BE2C (cell line): ENCODE measurements around the gene HEXD.

ENCODE experiments used
- DNase-seq: peaks from one replicate; pipeline ENCODE4 v3.0.0-alpha.2; 2020
- H3K27me3 ChIP-seq: fragments of 250-450 bp; sonication (Bioruptor Pico); 2 replicates; pipeline ENCODE4 v1.5.1; 2020; ENCODE audit warnings: mild to moderate bottlenecking
- H3K36me3 ChIP-seq: fragments of 250-450 bp; sonication (Bioruptor Pico); 2 replicates; pipeline ENCODE4 v1.5.1; 2020; ENCODE audit warnings: mild to moderate bottlenecking
- H3K4me1 ChIP-seq: fragments of 250-450 bp; sonication (Bioruptor Pico); 2 replicates; pipeline ENCODE4 v1.5.1; 2020
- H3K4me3 ChIP-seq: 2 replicates; pipeline ENCODE4 v1.5.1; 2011; ENCODE audit warnings: low read depth, low read length
- H3K9me3 ChIP-seq: fragments of 250-450 bp; sonication (Bioruptor Pico); 2 replicates; pipeline ENCODE4 v1.5.1; 2020
- CTCF ChIP-seq: IDR thresholded peaks from 2 replicates; pipeline ENCODE4 v1.5.1; 2012; ENCODE audit warnings: mild to moderate bottlenecking, low read depth, low read length

Gene HEXD

GRCh38 chr17:82464567-82464929 lies 46.4 kb downstream of the HEXD start:
- no peaks in the 10 kb centered on the region for H3K9me3 ChIP-seq
- no peaks in the 10 kb centered on the region for H3K4me1 ChIP-seq
- DNase-seq = no peak
- H3K36me3 ChIP-seq = peaks cover 54% of the 10 kb centered on the region
- H3K4me3 ChIP-seq = no peak overlapping the region
- TF ChIP-seq CTCF = no peak
- no peaks in the 10 kb centered on the region for H3K27me3 ChIP-seq

DNA sequence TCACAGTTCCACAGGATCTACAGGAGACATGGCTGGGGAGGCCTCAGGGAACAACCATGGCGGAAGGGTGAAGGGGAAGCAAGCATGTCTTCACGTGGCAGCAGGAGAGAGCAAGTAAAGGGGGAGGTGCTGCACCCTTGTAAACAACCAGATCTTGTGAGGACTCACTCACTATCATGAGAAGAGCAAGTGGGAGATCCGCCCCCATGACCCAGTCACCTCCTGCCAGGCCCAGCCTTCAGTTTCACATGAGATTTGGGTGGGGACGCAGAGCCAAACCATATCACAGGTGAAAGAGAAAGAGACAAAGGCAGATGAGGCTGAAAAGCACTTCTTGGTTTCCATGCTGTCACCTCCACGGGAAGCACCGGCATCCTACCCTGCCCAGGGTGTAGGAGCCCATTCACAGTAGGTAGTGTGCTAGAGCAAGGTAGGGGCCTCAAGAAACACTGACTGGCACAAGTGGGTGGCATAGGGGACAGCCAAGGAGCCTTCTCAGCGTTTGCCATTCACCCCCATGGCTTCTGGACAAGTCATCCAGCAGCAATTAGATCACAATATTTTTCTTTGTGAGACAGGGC lies 47.0 kb downstream of the HEXD start:
- DNase-seq = no peak
- peaks cover 57% of the 10 kb centered on the region for H3K36me3 ChIP-seq
- no peaks in the 10 kb centered on the region for H3K9me3 ChIP-seq
- no peak for TF ChIP-seq CTCF
- H3K4me3 ChIP-seq = no peak overlapping the region
- H3K4me1 ChIP-seq = no peaks in the 10 kb centered on the region
- no peaks in the 10 kb centered on the region for H3K27me3 ChIP-seq

GRCh38 chr17:82468692-82469091 lies 50.5 kb downstream of the HEXD start:
- no peaks in the 10 kb centered on the region for H3K4me1 ChIP-seq
- H3K36me3 ChIP-seq = peaks cover 60% of the 10 kb centered on the region
- no peaks in the 10 kb centered on the region for H3K9me3 ChIP-seq
- no peak for DNase-seq
- no peak for TF ChIP-seq CTCF
- no peaks in the 10 kb centered on the region for H3K27me3 ChIP-seq
- no peak overlapping the region for H3K4me3 ChIP-seq

- Histone ChIP-seq H3K9me3 (no peaks in the 10 kb centered on the region), H3K27me3 (no peaks in the 10 kb centered on the region), H3K4me1 (no peaks in the 10 kb centered on the region), H3K4me3 (no peak overlapping the region), H3K36me3 (peaks cover 50% of the 10 kb centered on the region)
- TF ChIP-seq CTCF = no peak
- DNase-seq = no peak
Observed at GRCh38 chr17:82470065-82470464, 51.9 kb downstream of the HEXD start.

DNA sequence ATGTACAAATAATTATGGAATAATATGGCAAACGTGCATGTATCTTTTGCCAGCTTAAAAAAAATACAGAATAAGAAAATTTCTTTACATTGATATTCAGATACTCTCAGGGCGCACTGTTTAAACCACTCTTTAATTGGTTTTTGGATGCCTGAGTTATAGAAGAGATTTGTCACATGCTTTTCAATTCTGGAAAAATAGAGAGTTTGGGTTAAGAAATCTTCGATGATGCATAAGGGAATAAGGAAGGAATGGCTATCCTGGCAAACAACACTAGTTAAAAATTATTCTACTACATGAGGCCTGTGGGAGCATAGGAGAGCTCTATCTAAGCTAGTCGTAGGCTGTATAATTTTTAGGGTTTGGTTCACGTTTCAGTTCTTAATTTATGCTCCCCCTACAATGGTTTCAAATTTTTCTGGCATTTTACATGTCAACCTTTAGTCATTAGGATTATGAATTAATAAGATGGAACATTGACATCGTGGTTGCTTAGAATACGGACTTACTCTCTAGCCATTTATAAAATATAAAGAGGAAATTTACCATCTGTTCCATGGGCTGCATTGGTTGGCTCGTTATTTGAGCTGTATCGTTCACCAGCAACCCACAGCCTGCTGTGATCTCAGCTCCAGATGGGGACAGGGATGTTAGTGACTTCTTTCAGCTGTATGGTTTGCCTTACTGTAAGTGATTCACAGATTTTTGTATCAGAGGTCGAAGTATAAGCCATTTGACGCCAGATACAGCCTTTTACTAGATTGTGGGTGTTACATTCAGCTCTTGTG lies 56.3 kb downstream of the HEXD start:
- H3K4me3 ChIP-seq = no peak overlapping the region
- H3K36me3 ChIP-seq = peaks cover 57% of the 10 kb centered on the region
- no peaks in the 10 kb centered on the region for H3K9me3 ChIP-seq
- H3K4me1 ChIP-seq = no peaks in the 10 kb centered on the region
- H3K27me3 ChIP-seq = no peaks in the 10 kb centered on the region
- DNase-seq = no peak
- no peak for TF ChIP-seq CTCF

- no peaks in the 10 kb centered on the region for H3K27me3 ChIP-seq
- peaks cover 59% of the 10 kb centered on the region for H3K36me3 ChIP-seq
- no peaks in the 10 kb centered on the region for H3K4me1 ChIP-seq
- TF ChIP-seq CTCF = no peak
- no peak overlapping the region for H3K4me3 ChIP-seq
- DNase-seq = no peak
- H3K9me3 ChIP-seq = no peaks in the 10 kb centered on the region
Observed at GRCh38 chr17:82475458-82475857, 57.3 kb downstream of the HEXD start.
